IMR-90 (cell line): ENCODE data around the gene CCSER2. TPM values are rescaled to one million over a fixed set of nuclear protein-coding genes. Genes with fewer than 3 reads are reported as not detected.

ENCODE experiments used
- ATAC-seq: fragments of 200-7000 bp; cut with Tn5 transposase; 2 replicates; pipeline ENCODE4 v1.9.1; 2020; ENCODE audit warnings: low read depth, mild to moderate bottlenecking, moderate library complexity
- BruUV-seq: library from RNA; stranded (reverse); fragments of 400-500 nt; replicated peaks from 2 replicates; lab custom pipeline; 2021; lab: Mats Ljungman, UMichigan
- CTCF ChIA-PET: fragments of 300-600 bp; formaldehyde crosslinking; extraction: SDS; loops from one replicate; lab custom pipeline; 2021; ENCODE audit warnings: antibody characterized with exemption; lab: Yijun Ruan, JAX
- POLR2A ChIA-PET: fragments of 300-600 bp; sonication (Branson Sonifier 250); formaldehyde crosslinking; loops from one replicate; lab custom pipeline; 2022; ENCODE audit warnings: antibody characterized with exemption; ENCODE audit not compliant: unreplicated experiment; lab: Charles Lee
- DNase-seq: peaks from one replicate; pipeline ENCODE4 v3.0.0; 2013
- H2AFZ ChIP-seq: replicated peaks from 2 replicates; pipeline ENCODE3; 2013; ENCODE audit warnings: low read length, mild to moderate bottlenecking; ENCODE audit not compliant: poor library complexity
- H2AK5ac ChIP-seq: 2 replicates; pipeline ENCODE4 v1.6.1; 2013; ENCODE audit warnings: low read depth, low read length, inconsistent platforms
- H2AK9ac ChIP-seq: replicated peaks from 2 replicates; pipeline ENCODE3; 2013; ENCODE audit warnings: mild to moderate bottlenecking, low read depth, low read length, moderate library complexity; ENCODE audit not compliant: poor library complexity
- H2BK120ac ChIP-seq: 2 replicates; pipeline ENCODE4 v1.6.1; 2013; ENCODE audit warnings: low read depth, low read length, inconsistent platforms
- H2BK15ac ChIP-seq: 3 replicates; pipeline ENCODE4 v1.6.1; 2013; ENCODE audit warnings: low read depth, low read length, inconsistent platforms
- H2BK20ac ChIP-seq: 2 replicates; pipeline ENCODE4 v1.6.1; 2013; ENCODE audit warnings: low read depth, mild to moderate bottlenecking, inconsistent platforms, low read length, moderate library complexity
- H2BK5ac ChIP-seq: 2 replicates; pipeline ENCODE4 v1.6.1; 2013; ENCODE audit warnings: mild to moderate bottlenecking, low read depth, low read length, inconsistent platforms; ENCODE audit not compliant: poor library complexity, severe bottlenecking
- H3K14ac ChIP-seq: replicated peaks from 2 replicates; pipeline ENCODE4 v1.6.1; 2013; ENCODE audit warnings: low read depth, low read length, inconsistent platforms
- H3K18ac ChIP-seq: 2 replicates; pipeline ENCODE4 v1.6.1; 2013; ENCODE audit warnings: low read depth, low read length, control low read depth
- H3K23ac ChIP-seq: 2 replicates; pipeline ENCODE4 v1.6.1; 2013; ENCODE audit warnings: low read depth, low read length, inconsistent platforms
- H3K27ac ChIP-seq: 2 replicates; pipeline ENCODE4 v1.5.1; 2013; ENCODE audit warnings: mild to moderate bottlenecking, control low read depth, low read length; ENCODE audit not compliant: insufficient read depth
- H3K27me3 ChIP-seq: 2 replicates; pipeline ENCODE4 v1.6.1; 2013; ENCODE audit warnings: low read length; ENCODE audit not compliant: control insufficient read depth, insufficient read depth
- H3K36me3 ChIP-seq: 2 replicates; pipeline ENCODE4 v1.6.1; 2013; ENCODE audit warnings: low read length, mixed read lengths; ENCODE audit not compliant: control insufficient read depth, insufficient read depth
- H3K4ac ChIP-seq: 2 replicates; pipeline ENCODE4 v1.6.1; 2013; ENCODE audit warnings: low read depth, low read length, inconsistent platforms
- H3K4me1 ChIP-seq: 2 replicates; pipeline ENCODE4 v1.6.1; 2013; ENCODE audit warnings: low read length, mixed read lengths; ENCODE audit not compliant: control insufficient read depth, insufficient read depth
- H3K4me2 ChIP-seq: 2 replicates; pipeline ENCODE4 v1.6.1; 2013; ENCODE audit warnings: low read depth, mild to moderate bottlenecking, control low read depth, low read length, moderate library complexity
- H3K4me3 ChIP-seq: 2 replicates; pipeline ENCODE4 v1.5.1; 2013; ENCODE audit warnings: low read depth, mild to moderate bottlenecking, control low read depth, low read length, moderate library complexity; ENCODE audit not compliant: insufficient read depth
- H3K56ac ChIP-seq: 2 replicates; pipeline ENCODE4 v1.6.1; 2013; ENCODE audit warnings: low read length, inconsistent platforms; ENCODE audit not compliant: insufficient read depth; ENCODE audit errors: extremely low read depth
- H3K79me1 ChIP-seq, 2 experiments: 2 replicates each; pipeline ENCODE4 v1.6.1; 2013; ENCODE audit warnings: low read length in 2 of 2, inconsistent platforms in 1 of 2, low read depth in 1 of 2
- H3K9ac ChIP-seq: 2 replicates; pipeline ENCODE4 v1.6.1; 2013; ENCODE audit warnings: low read depth, low read length, control low read depth
- H3K9me1 ChIP-seq: 2 replicates; pipeline ENCODE4 v1.6.1; 2013; ENCODE audit warnings: low read length, inconsistent platforms; ENCODE audit not compliant: insufficient read depth
- H3K9me3 ChIP-seq: 2 replicates; pipeline ENCODE4 v1.6.1; 2013; ENCODE audit warnings: low read length; ENCODE audit not compliant: control insufficient read depth, insufficient read depth
- H4K20me1 ChIP-seq: 2 replicates; pipeline ENCODE4 v1.6.1; 2013; ENCODE audit warnings: low read length, inconsistent platforms; ENCODE audit not compliant: insufficient read depth
- H4K5ac ChIP-seq: 2 replicates; pipeline ENCODE4 v1.6.1; 2013; ENCODE audit warnings: mild to moderate bottlenecking, low read depth, low read length, control low read depth
- H4K8ac ChIP-seq, 2 experiments: 2 replicates each; pipeline ENCODE4 v1.6.1; 2013; ENCODE audit warnings: low read depth in 2 of 2, low read length in 2 of 2, control low read depth in 1 of 2, inconsistent platforms in 1 of 2
- H4K91ac ChIP-seq: 2 replicates; pipeline ENCODE4 v1.6.1; 2013; ENCODE audit warnings: low read depth, low read length, inconsistent platforms; ENCODE audit not compliant: insufficient read depth
- BHLHE40 ChIP-seq: fragments of 150-350 bp; IDR thresholded peaks from 2 replicates; pipeline ENCODE4 v1.6.1; 2016; ENCODE audit warnings: mild to moderate bottlenecking, low read depth, low read length
- ELK1 ChIP-seq: fragments of 150-350 bp; IDR thresholded peaks from 2 replicates; pipeline ENCODE4 v1.6.1; 2016; ENCODE audit warnings: low read depth, mild to moderate bottlenecking, low read length, moderate library complexity, borderline replicate concordance
- MAZ ChIP-seq: IDR thresholded peaks from 2 replicates; pipeline ENCODE4 v1.6.1; 2012; ENCODE audit warnings: low read depth, mild to moderate bottlenecking, low read length, improper control_type of control experiment, moderate library complexity, borderline replicate concordance
- MXI1 ChIP-seq: IDR thresholded peaks from 2 replicates; pipeline ENCODE4 v1.6.1; 2012; ENCODE audit warnings: low read depth, mild to moderate bottlenecking, low read length, moderate library complexity, borderline replicate concordance
- RCOR1 ChIP-seq: IDR thresholded peaks from 2 replicates; pipeline ENCODE4 v1.6.1; 2012; ENCODE audit warnings: mild to moderate bottlenecking, low read length, improper control_type of control experiment; ENCODE audit not compliant: insufficient replicate concordance
- WGBS, 2 experiments: methylation state at CpG; one replicate each; pipeline versions ENCODE4 v1.1.5 to v1.1.7; 2013; ENCODE audit warnings: missing lambda C conversion rate in 2 of 2; ENCODE audit not compliant: insufficient read length in 1 of 2; ENCODE audit errors: extremely low coverage in 2 of 2; 5-methylcytosine and 5-hydroxymethylcytosine counted together
- dilution Hi-C: fragments of 300-500 bp; cut with HindIII; formaldehyde crosslinking; loops from one replicate; pipeline ENCODE4 v1.14.3; 2018; ENCODE audit warnings: low sequenced_read_pairs; ENCODE audit not compliant: unreplicated experiment
- in situ Hi-C: fragments of 300-500 bp; cut with MboI; formaldehyde crosslinking; loops from 3 replicates; pipeline ENCODE4 v1.14.3; 2019; ENCODE audit warnings: low sequenced_read_pairs, inconsistent platforms, mixed read lengths
- intact Hi-C: fragments of 100-400 bp; cut with micrococcal nuclease; formaldehyde crosslinking; loops from 2 replicates; pipeline ENCODE4 v1.10.0; 2022
- polyA plus RNA-seq, 3 experiments: library from polyadenylated mRNA; depleted of rRNA; stranded (reverse); fragments of >200 nt; gene quantifications; 2 replicates each; pipeline ENCODE4 v1.2.3, GENCODE V29; 2012; ENCODE audit warnings: low replicate concordance in 1 of 3
- total RNA-seq: library from RNA; depleted of rRNA; stranded (reverse); fragments of >200 nt; gene quantifications from 2 replicates; pipeline ENCODE4 v1.2.3, GENCODE V29; 2012

Gene CCSER2
- total and polyA plus RNA-seq, 2 of the 4 experiments (the other 2 are of a cell fraction): 20.4 to 31.7 TPM

DNA sequence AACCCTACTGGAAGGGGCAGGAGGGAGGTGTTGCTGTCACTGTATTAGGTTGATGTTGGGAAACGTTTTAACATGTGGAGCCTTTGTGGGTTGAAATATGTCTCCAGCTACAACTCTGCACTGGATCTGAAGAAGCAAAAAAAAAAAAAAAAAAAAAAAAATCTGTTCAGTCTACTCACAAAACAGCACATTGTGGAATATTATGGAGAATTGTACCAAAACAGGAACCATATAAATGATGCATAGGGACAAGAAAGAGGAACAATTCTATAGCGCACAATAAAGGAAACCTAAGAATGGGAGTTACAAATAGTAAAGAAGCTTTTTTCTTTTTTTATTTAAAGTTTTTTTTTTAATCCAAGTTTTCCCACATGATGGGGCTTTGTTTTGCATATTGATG, 63.8 kb downstream of the CCSER2 start:
- H2AFZ ChIP-seq: no peak overlapping the region
- H3K4me3 ChIP-seq: no peak overlapping the region
- H2BK120ac ChIP-seq: no peak overlapping the region
- POLR2A ChIA-PET: no interaction called here
- in situ Hi-C loops: no loop called here
- no peak overlapping the region for H3K4me2 ChIP-seq
- H3K9me3 ChIP-seq: peaks cover 2% of the 10 kb centered on the region; the same call in 1 of the 2 replicates
- no peak overlapping the region for H3K9ac ChIP-seq
- CTCF ChIA-PET: interaction anchor here (1.2 kb wide), 1 partner anchor 38 kb away, joined by 3 read pairs; no protein-coding TSS in a partner anchor
- H3K27ac ChIP-seq: no peak overlapping the region
- no peak overlapping the region for H2BK5ac ChIP-seq
- no peak overlapping the region for H4K8ac ChIP-seq
- H3K4me1 ChIP-seq: peaks cover 2% of the 10 kb centered on the region; the same call in 1 of the 2 replicates
- ATAC-seq (no peak), DNase-seq (no peak)
- H4K91ac ChIP-seq: no peak overlapping the region
- H3K4ac ChIP-seq: no peak overlapping the region
- WGBS, 2 experiments: no CpG with 5 or more reads among the region's 2 CpGs
- H2BK15ac ChIP-seq: no peak overlapping the region
- H3K14ac ChIP-seq: no peak overlapping the region
- intact Hi-C loops: no loop called here
- H2AK5ac ChIP-seq: no peak overlapping the region
- H3K9me1 ChIP-seq: no peaks in the 10 kb centered on the region
- H2AK9ac ChIP-seq: no peak overlapping the region
- no peak overlapping the region for H2BK20ac ChIP-seq
- TF ChIP-seq RCOR1 (no peak), MAZ (no peak), BHLHE40 (no peak), ELK1 (no peak), MXI1 (no peak)
- no peak overlapping the region for H4K5ac ChIP-seq
- H3K79me1 ChIP-seq: peaks cover 31 to 37% of the 10 kb centered on the region in 2 experiments
- H3K27me3 ChIP-seq: no peaks in the 10 kb centered on the region
- no peak overlapping the region for H3K18ac ChIP-seq
- no TSS peak for BruUV-seq
- H4K20me1 ChIP-seq: no peaks in the 10 kb centered on the region; the same call in 1 of the 2 replicates
- H3K23ac ChIP-seq: no peak overlapping the region
- peaks cover 9% of the 10 kb centered on the region for H3K36me3 ChIP-seq
- H3K56ac ChIP-seq: no peak overlapping the region
- dilution Hi-C loops: no loop called here
